ENCODE measurements around the gene IL17A. TPM values are rescaled to one million over a fixed set of nuclear protein-coding genes. Genes with fewer than 3 reads are reported as not detected.

IL17A gene
- total RNA-seq, 1 donor: not detected

- Histone ChIP-seq H3K27me3 (ENCODE audit: insufficient read depth, low read length) (no peaks in the 10 kb centered on the region), H2AFZ (ENCODE audit: low read length) (no peak overlapping the region), H3K79me2 (ENCODE audit: insufficient read depth, low read length) (no peaks in the 10 kb centered on the region), H3K4me3 (ENCODE audit: insufficient read depth, low read length) (no peak overlapping the region), H3K36me3 (ENCODE audit: insufficient read depth, low read length) (no peaks in the 10 kb centered on the region), H3K4me1 (ENCODE audit: insufficient read depth, low read length) (no peaks in the 10 kb centered on the region), H3K4me2 (ENCODE audit: insufficient read depth, low read length) (no peak overlapping the region), H3K27ac (ENCODE audit: low read depth, low read length) (no peak overlapping the region), H3K9me3 (ENCODE audit: low read depth, low read length) (no peaks in the 10 kb centered on the region), H4K20me1 (ENCODE audit: insufficient read depth, low read length) (no peaks in the 10 kb centered on the region)
- TF ChIP-seq CTCF (IDR thresholded peaks at IDR 0.05; ENCODE audit: extremely low read depth, low read depth, low read length): no peak
- no peak for DNase-seq (ENCODE audit: insufficient read length, low spot score, missing footprints)
Measured at GRCh38 chr6:52217761-52218160, 31.6 kb downstream of the IL17A start.

- DNase-seq (ENCODE audit: insufficient read length, low spot score, missing footprints): no peak
- Histone ChIP-seq H3K36me3 (ENCODE audit: insufficient read depth, low read length) (no peaks in the 10 kb centered on the region), H4K20me1 (ENCODE audit: insufficient read depth, low read length) (no peaks in the 10 kb centered on the region), H2AFZ (ENCODE audit: low read length) (no peak overlapping the region), H3K27ac (ENCODE audit: low read depth, low read length) (no peak overlapping the region), H3K27me3 (ENCODE audit: insufficient read depth, low read length) (no peaks in the 10 kb centered on the region), H3K9me3 (ENCODE audit: low read depth, low read length) (no peaks in the 10 kb centered on the region), H3K79me2 (ENCODE audit: insufficient read depth, low read length) (no peaks in the 10 kb centered on the region), H3K4me3 (ENCODE audit: insufficient read depth, low read length) (no peak overlapping the region), H3K4me1 (ENCODE audit: insufficient read depth, low read length) (no peaks in the 10 kb centered on the region), H3K4me2 (ENCODE audit: insufficient read depth, low read length) (no peak overlapping the region)
- no peak for TF ChIP-seq CTCF (IDR thresholded peaks at IDR 0.05; ENCODE audit: extremely low read depth, low read depth, low read length)
Measured at GRCh38 chr6:52221302-52221701, 35.1 kb downstream of the IL17A start.

GRCh38 chr6:52227495-52227894 is 41.3 kb downstream of the IL17A start:
- Histone ChIP-seq H4K20me1 (ENCODE audit: insufficient read depth, low read length) (no peaks in the 10 kb centered on the region), H3K36me3 (ENCODE audit: insufficient read depth, low read length) (no peaks in the 10 kb centered on the region), H3K27me3 (ENCODE audit: insufficient read depth, low read length) (peaks cover 12% of the 10 kb centered on the region), H3K4me1 (ENCODE audit: insufficient read depth, low read length) (no peaks in the 10 kb centered on the region), H3K27ac (ENCODE audit: low read depth, low read length) (no peak overlapping the region), H3K4me2 (ENCODE audit: insufficient read depth, low read length) (no peak overlapping the region), H3K9me3 (ENCODE audit: low read depth, low read length) (no peaks in the 10 kb centered on the region), H2AFZ (ENCODE audit: low read length) (no peak overlapping the region), H3K4me3 (ENCODE audit: insufficient read depth, low read length) (no peak overlapping the region), H3K79me2 (ENCODE audit: insufficient read depth, low read length) (no peaks in the 10 kb centered on the region)
- no peak for DNase-seq (ENCODE audit: insufficient read length, low spot score, missing footprints)
- no peak for TF ChIP-seq CTCF (IDR thresholded peaks at IDR 0.05; ENCODE audit: extremely low read depth, low read depth, low read length)

- Histone ChIP-seq H3K27ac (ENCODE audit: low read depth, low read length) (no peak overlapping the region), H2AFZ (ENCODE audit: low read length) (no peak overlapping the region), H3K4me3 (ENCODE audit: insufficient read depth, low read length) (no peak overlapping the region), H3K36me3 (ENCODE audit: insufficient read depth, low read length) (no peaks in the 10 kb centered on the region), H3K4me1 (ENCODE audit: insufficient read depth, low read length) (peaks cover 5% of the 10 kb centered on the region), H3K27me3 (ENCODE audit: insufficient read depth, low read length) (peaks cover 12% of the 10 kb centered on the region), H3K4me2 (ENCODE audit: insufficient read depth, low read length) (no peak overlapping the region), H3K9me3 (ENCODE audit: low read depth, low read length) (no peaks in the 10 kb centered on the region), H3K79me2 (ENCODE audit: insufficient read depth, low read length) (no peaks in the 10 kb centered on the region), H4K20me1 (ENCODE audit: insufficient read depth, low read length) (no peaks in the 10 kb centered on the region)
- no peak for DNase-seq (ENCODE audit: insufficient read length, low spot score, missing footprints)
- TF ChIP-seq CTCF (IDR thresholded peaks at IDR 0.05; ENCODE audit: extremely low read depth, low read depth, low read length): no peak
Measured at GRCh38 chr6:52230685-52231084, 44.5 kb downstream of the IL17A start.
